ENCODE data around the gene ZNF672. TPM values are rescaled to one million over a fixed set of nuclear protein-coding genes. Genes with fewer than 3 reads are reported as not detected.

Gene ZNF672
- total and polyA plus RNA-seq, 2 of the 4 experiments (the other 2 are of a cell fraction), result 6.6 to 12.6 TPM

GRCh38 chr1:248873409-248873992 lies 35.5 kb downstream of the ZNF672 start:
- WGBS, 2 experiments (ENCODE audit: extremely low coverage in 2 of 2, insufficient read length in 1 of 2), result 1% methylated on average over 14 of the region's 41 CpGs; no CpG with 5 or more reads in 1 of the 2 experiments
- CTCF ChIA-PET, result interaction anchor here (0.6 to 1.7 kb wide), 3 partner anchors 12 to 1966 kb away, joined by 3 to 5 read pairs (median 3); no protein-coding TSS in a partner anchor
- TF ChIP-seq CHD1 (IDR thresholded peaks at IDR 0.05; ENCODE audit: low read depth, low read length) (no peak), SMC3 (IDR thresholded peaks at IDR 0.05; ENCODE audit: low read depth, low read length) (no peak; the same call in 1 of the 2 replicates), RAD21 (IDR thresholded peaks at IDR 0.05; ENCODE audit: low read length) (0 out of 2 replicates have a peak, but pooled peaks have one; percentile 7), FOS (IDR thresholded peaks at IDR 0.05; ENCODE audit: low read depth, low read length) (peak; percentile 96), RFX5 (IDR thresholded peaks at IDR 0.05; ENCODE audit: low read depth, low read length) (no peak), MXI1 (IDR thresholded peaks at IDR 0.05; ENCODE audit: borderline replicate concordance, low read depth, low read length) (no peak), CTCF (conservative IDR thresholded peaks at IDR 0.05; ENCODE audit: low read depth, low read length) (0 out of 2 replicates have a peak, but pooled peaks have one; percentile 15), CEBPB (IDR thresholded peaks at IDR 0.05; ENCODE audit: low read depth, low read length) (0 out of 2 replicates have a peak, but pooled peaks have one; percentile 1), USF2 (IDR thresholded peaks at IDR 0.05; ENCODE audit: low read depth, low read length) (peak; percentile 14; the same call in 1 of the 2 replicates), MAZ (IDR thresholded peaks at IDR 0.05; ENCODE audit: borderline replicate concordance, low read depth, low read length) (peak; percentile 23; the same call in 1 of the 2 replicates), ELK1 (IDR thresholded peaks at IDR 0.05; ENCODE audit: borderline replicate concordance, low read depth, low read length) (no peak), RCOR1 (IDR thresholded peaks at IDR 0.05; ENCODE audit: insufficient replicate concordance, low read length) (no peak), MAFK (IDR thresholded peaks at IDR 0.05; ENCODE audit: low read depth, low read length) (no peak), BHLHE40 (IDR thresholded peaks at IDR 0.05; ENCODE audit: low read depth, low read length) (peak; percentile 50)

More at GRCh38 chr1:248873409-248873992, 35.5 kb downstream of the ZNF672 start:
- ATAC-seq (ENCODE audit: low read depth), result peak; percentile 86
- peaks cover 10% of the 10 kb centered on the region for H4K20me1 ChIP-seq (ENCODE audit: insufficient read depth, low read length)
- H3K4me2 ChIP-seq (ENCODE audit: low read depth, low read length), result peak overlapping the region; percentile 97
- H2AK9ac ChIP-seq (replicated peaks; ENCODE audit: low read depth, low read length, poor library complexity), result peak overlapping the region; percentile 10
- peak overlapping the region; percentile 1 for H2BK5ac ChIP-seq (ENCODE audit: low read depth, low read length, poor library complexity, severe bottlenecking)
- H4K91ac ChIP-seq (ENCODE audit: insufficient read depth, low read depth, low read length), result no peak overlapping the region
- peak overlapping the region; percentile 94 for H3K23ac ChIP-seq (ENCODE audit: low read depth, low read length)
- no peaks in the 10 kb centered on the region for H3K27me3 ChIP-seq (ENCODE audit: control insufficient read depth, insufficient read depth, low read length)
- POLR2A ChIA-PET (ENCODE audit: unreplicated experiment), result no interaction called here
- dilution Hi-C loops (cut with HindIII; ENCODE audit: low sequenced_read_pairs, unreplicated experiment) (no loop called here), in situ Hi-C loops (cut with MboI; ENCODE audit: low sequenced_read_pairs) (no loop called here), intact Hi-C loops (cut with micrococcal nuclease) (loop anchor here (1.0 kb wide), 3 partner anchors 33 to 47 kb away; partner anchors contain the start of genes PGBD2 and ZNF672)
- no peaks in the 10 kb centered on the region for H3K9me3 ChIP-seq (ENCODE audit: control insufficient read depth, insufficient read depth, low read length)
- H2AFZ ChIP-seq (replicated peaks; ENCODE audit: low read length, poor library complexity), result peak overlapping the region; percentile 93
- H3K4ac ChIP-seq (ENCODE audit: low read depth, low read length), result no peak overlapping the region
- no peak overlapping the region for H4K5ac ChIP-seq (ENCODE audit: low read depth, low read length)
- H3K9ac ChIP-seq (ENCODE audit: low read depth, low read length), result peak overlapping the region; percentile 59
- no peak overlapping the region for H2AK5ac ChIP-seq (ENCODE audit: low read depth, low read length)
- no peak overlapping the region for H3K56ac ChIP-seq (ENCODE audit: extremely low read depth, insufficient read depth, low read length)
- H4K8ac ChIP-seq (ENCODE audit: low read depth in 2 of 2, low read length in 2 of 2), result peak overlapping the region in 1 of 2 experiments; percentile 7; a peak in 1 of 4 replicates
- no peaks in the 10 kb centered on the region for H3K79me1 ChIP-seq (ENCODE audit: low read depth in 1 of 2, low read length in 2 of 2)
- DNase-seq, result peak; percentile 94
- peak overlapping the region; percentile 61 for H3K4me3 ChIP-seq (ENCODE audit: insufficient read depth, low read depth, low read length)
- no peak overlapping the region for H3K18ac ChIP-seq (ENCODE audit: low read depth, low read length)
- no peaks in the 10 kb centered on the region for H3K4me1 ChIP-seq (ENCODE audit: control insufficient read depth, insufficient read depth, low read length)
- BruUV-seq (replicated peaks), result no TSS peak
- no peaks in the 10 kb centered on the region for H3K36me3 ChIP-seq (ENCODE audit: control insufficient read depth, insufficient read depth, low read length)
- no peak overlapping the region for H2BK20ac ChIP-seq (ENCODE audit: low read depth, low read length)
- 0 out of 2 replicates have a peak overlapping the region, but pooled peaks have one; percentile 3 for H2BK120ac ChIP-seq (ENCODE audit: low read depth, low read length)
- H2BK15ac ChIP-seq (ENCODE audit: low read depth, low read length), result no peak overlapping the region
- H3K9me1 ChIP-seq (ENCODE audit: insufficient read depth, low read length), result no peaks in the 10 kb centered on the region; the same call in 1 of the 2 replicates
- peak overlapping the region; percentile 15 for H3K27ac ChIP-seq (ENCODE audit: insufficient read depth, low read length)
- H3K14ac ChIP-seq (replicated peaks; ENCODE audit: low read depth, low read length), result peak overlapping the region; percentile 35; the same call in 1 of the 2 replicates

All from IMR-90 (cell line).